HEK293 (cell line): ENCODE data around the gene RAP1A.

ENCODE experiments used
- GLI2 ChIP-seq: fragments of 450-650 bp; formaldehyde crosslinking; IDR thresholded peaks from 2 replicates; pipeline ENCODE4; 2017; ENCODE audit warnings: missing biosample characterization, missing genetic modification characterization, low read depth, borderline replicate concordance
- GLIS1 ChIP-seq: fragments of 450-650 bp; formaldehyde crosslinking; IDR thresholded peaks from 2 replicates; pipeline ENCODE4 v1.5.1; 2016; ENCODE audit warnings: missing biosample characterization, missing genetic modification characterization
- HOXA7 ChIP-seq: sonication (generic); formaldehyde crosslinking; IDR thresholded peaks from 2 replicates; pipeline ENCODE4 v1.8.1; 2022; ENCODE audit warnings: missing genetic modification reagents, borderline replicate concordance
- MZF1 ChIP-seq: fragments of 450-650 bp; formaldehyde crosslinking; IDR thresholded peaks from 2 replicates; pipeline ENCODE4 v1.5.1; 2017; ENCODE audit warnings: missing biosample characterization, missing genetic modification characterization, borderline replicate concordance
- SCRT1 ChIP-seq: fragments of 450-650 bp; formaldehyde crosslinking; IDR thresholded peaks from 2 replicates; pipeline ENCODE4 v1.5.1; 2016; ENCODE audit warnings: missing biosample characterization, missing genetic modification characterization, borderline replicate concordance
- ZFP37 ChIP-seq: fragments of 450-650 bp; formaldehyde crosslinking; IDR thresholded peaks from 2 replicates; pipeline ENCODE4 v1.5.1; 2016; ENCODE audit warnings: missing biosample characterization, missing genetic modification characterization
- ZNF146 ChIP-seq: fragments of 450-650 bp; formaldehyde crosslinking; IDR thresholded peaks from 2 replicates; pipeline ENCODE4 v1.5.1; 2016; ENCODE audit warnings: missing biosample characterization, missing genetic modification characterization
- ZNF169 ChIP-seq: fragments of 450-650 bp; formaldehyde crosslinking; IDR thresholded peaks from 2 replicates; pipeline ENCODE4 v1.5.1; 2016; ENCODE audit warnings: missing biosample characterization, missing genetic modification characterization
- ZNF174 ChIP-seq: fragments of 450-650 bp; formaldehyde crosslinking; IDR thresholded peaks from 2 replicates; pipeline ENCODE4 v1.5.0; 2017; ENCODE audit warnings: missing biosample characterization, mild to moderate bottlenecking, missing genetic modification characterization
- ZNF23 ChIP-seq: fragments of 450-650 bp; formaldehyde crosslinking; IDR thresholded peaks from 2 replicates; pipeline ENCODE4 v1.5.1; 2016; ENCODE audit warnings: missing biosample characterization, missing genetic modification characterization, borderline replicate concordance
- ZNF239 ChIP-seq: fragments of 450-650 bp; formaldehyde crosslinking; IDR thresholded peaks from 2 replicates; pipeline ENCODE4 v1.5.1; 2016; ENCODE audit warnings: missing biosample characterization, missing genetic modification characterization
- ZNF248 ChIP-seq: fragments of 450-650 bp; formaldehyde crosslinking; IDR thresholded peaks from 2 replicates; pipeline ENCODE4 v1.5.1; 2017; ENCODE audit warnings: missing biosample characterization, missing genetic modification characterization
- ZNF335 ChIP-seq: fragments of 450-650 bp; formaldehyde crosslinking; conservative IDR thresholded peaks from 2 replicates; pipeline ENCODE4 v1.5.1; 2016; ENCODE audit warnings: missing biosample characterization, missing genetic modification characterization
- ZNF354C ChIP-seq: fragments of 450-650 bp; formaldehyde crosslinking; IDR thresholded peaks from 2 replicates; pipeline ENCODE4 v1.5.1; 2016; ENCODE audit warnings: missing biosample characterization, missing genetic modification characterization, low read depth, borderline replicate concordance
- ZNF501 ChIP-seq: fragments of 450-650 bp; formaldehyde crosslinking; IDR thresholded peaks from 2 replicates; pipeline ENCODE4 v1.5.1; 2016; ENCODE audit warnings: missing biosample characterization, missing genetic modification characterization
- ZNF555 ChIP-seq: fragments of 450-650 bp; formaldehyde crosslinking; conservative IDR thresholded peaks from 2 replicates; pipeline ENCODE4 v1.5.1; 2017; ENCODE audit warnings: missing biosample characterization, mild to moderate bottlenecking, missing genetic modification characterization, inconsistent platforms
- ZNF560 ChIP-seq: fragments of 450-650 bp; formaldehyde crosslinking; IDR thresholded peaks from 2 replicates; pipeline ENCODE4 v1.5.1; 2017; ENCODE audit warnings: missing biosample characterization, missing genetic modification characterization, borderline replicate concordance
- ZNF624 ChIP-seq: fragments of 450-650 bp; formaldehyde crosslinking; IDR thresholded peaks from 2 replicates; pipeline ENCODE4 v1.5.1; 2017; ENCODE audit warnings: missing biosample characterization, missing genetic modification characterization
- TF ChIP-seq, protein P1 (sequence below): fragments of 450-650 bp; formaldehyde crosslinking; IDR thresholded peaks from 2 replicates; pipeline ENCODE4 v1.5.1; 2016; ENCODE audit warnings: missing biosample characterization, missing genetic modification characterization, low read depth
- TF ChIP-seq, protein P2 (sequence below): fragments of 450-650 bp; formaldehyde crosslinking; IDR thresholded peaks from 2 replicates; pipeline ENCODE4 v1.5.1; 2016; ENCODE audit warnings: missing biosample characterization, missing genetic modification characterization, low read depth
- TF ChIP-seq, protein P3 (sequence below): fragments of 450-650 bp; formaldehyde crosslinking; IDR thresholded peaks from 2 replicates; pipeline ENCODE4 v1.5.1; 2016; ENCODE audit warnings: missing biosample characterization, missing genetic modification characterization
- TF ChIP-seq, protein P4 (sequence below): fragments of 450-650 bp; formaldehyde crosslinking; IDR thresholded peaks from 2 replicates; pipeline ENCODE4 v1.5.1; 2017; ENCODE audit warnings: missing biosample characterization, missing genetic modification characterization
- TF ChIP-seq, protein P5 (sequence below): fragments of 450-650 bp; formaldehyde crosslinking; IDR thresholded peaks from 2 replicates; pipeline ENCODE4 v1.5.1; 2016; ENCODE audit warnings: missing biosample characterization, missing genetic modification characterization, borderline replicate concordance
- TF ChIP-seq, protein P6 (sequence below): fragments of 450-650 bp; formaldehyde crosslinking; IDR thresholded peaks from 2 replicates; pipeline ENCODE4 v1.5.1; 2016; ENCODE audit warnings: missing biosample characterization, missing genetic modification characterization

Gene RAP1A

DNA sequence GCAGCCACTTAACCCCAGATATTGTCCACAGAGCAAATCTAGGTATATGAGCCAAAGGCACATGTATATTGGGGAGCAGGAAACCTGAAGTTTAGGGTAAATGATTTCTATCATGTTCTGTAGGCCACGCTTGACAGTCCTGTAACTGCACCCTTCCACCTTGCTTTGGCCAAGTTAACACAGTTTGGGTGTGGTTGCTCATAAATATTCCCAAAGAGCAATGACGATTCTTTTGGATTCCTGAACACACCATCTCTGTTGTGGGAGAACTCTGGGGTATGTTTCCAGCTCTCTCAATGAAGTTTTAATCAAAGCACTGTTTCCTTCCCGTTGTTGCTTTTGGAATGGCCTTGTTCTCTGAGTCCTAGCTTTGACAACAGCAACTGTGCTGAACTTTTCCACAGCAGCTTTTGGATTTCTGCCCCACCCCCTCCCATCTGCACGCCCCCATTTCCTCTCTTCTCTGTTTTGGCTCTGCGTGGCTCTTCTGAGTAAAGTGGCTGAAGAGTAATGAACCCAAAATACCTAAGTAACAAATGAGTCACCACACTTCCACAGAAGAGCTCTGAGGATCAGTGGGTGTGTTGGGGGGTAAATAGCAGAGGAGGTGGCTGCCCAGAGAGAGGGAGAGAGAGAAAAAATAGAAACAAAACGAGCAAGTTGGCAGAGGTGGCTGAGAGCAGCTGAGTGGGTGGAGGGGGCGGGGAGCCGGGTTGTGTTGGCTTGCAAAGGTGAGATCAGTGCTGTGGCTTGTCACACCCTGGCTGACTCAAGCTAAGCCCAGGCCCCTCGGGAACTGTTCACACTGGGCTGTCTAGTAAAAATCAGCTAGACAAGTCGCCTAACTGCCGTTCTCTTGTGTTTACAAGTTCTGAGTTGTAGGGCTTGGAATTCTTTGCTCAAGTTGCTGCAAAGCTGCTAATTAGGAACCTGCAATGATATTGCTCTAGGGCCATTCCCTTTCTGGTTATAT, 26.9 kb upstream of the RAP1A start (continued):
- TF ChIP-seq MZF1 (tag by site-specific recombination) (peak; percentile 55; the same call in 1 of the 2 replicates), ZNF23 (tag by site-specific recombination) (no peak), ZNF169 (tag by site-specific recombination) (no peak), ZNF335 (tag by site-specific recombination) (peak; percentile 67), ZNF146 (tag by site-specific recombination) (peak; percentile 37; the same call in 1 of the 2 replicates), ZNF174 (tag by site-specific recombination) (no peak), ZNF560 (tag by site-specific recombination) (no peak), GLI2 (no peak; the same call in 1 of the 2 replicates), ZNF501 (tag by site-specific recombination) (peak; percentile 79; the same call in 1 of the 2 replicates), ZNF555 (tag by site-specific recombination) (no peak), ZNF239 (tag by site-specific recombination) (no peak), ZNF354C (tag by site-specific recombination) (no peak), ZNF248 (tag by site-specific recombination) (no peak), SCRT1 (tag by site-specific recombination) (no peak), HOXA7 (CRISPR knock-in tag) (no peak), ZNF624 (tag by site-specific recombination) (no peak), GLIS1 (tag by site-specific recombination) (peak; percentile 44), ZFP37 (peak; percentile 72; the same call in 1 of the 2 replicates)
- TF ChIP-seq, protein P1, sequence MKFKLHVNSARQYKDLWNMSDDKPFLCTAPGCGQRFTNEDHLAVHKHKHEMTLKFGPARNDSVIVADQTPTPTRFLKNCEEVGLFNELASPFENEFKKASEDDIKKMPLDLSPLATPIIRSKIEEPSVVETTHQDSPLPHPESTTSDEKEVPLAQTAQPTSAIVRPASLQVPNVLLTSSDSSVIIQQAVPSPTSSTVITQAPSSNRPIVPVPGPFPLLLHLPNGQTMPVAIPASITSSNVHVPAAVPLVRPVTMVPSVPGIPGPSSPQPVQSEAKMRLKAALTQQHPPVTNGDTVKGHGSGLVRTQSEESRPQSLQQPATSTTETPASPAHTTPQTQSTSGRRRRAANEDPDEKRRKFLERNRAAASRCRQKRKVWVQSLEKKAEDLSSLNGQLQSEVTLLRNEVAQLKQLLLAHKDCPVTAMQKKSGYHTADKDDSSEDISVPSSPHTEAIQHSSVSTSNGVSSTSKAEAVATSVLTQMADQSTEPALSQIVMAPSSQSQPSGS (tag by site-specific recombination) = peak; percentile 58; the same call in 1 of the 2 replicates
- TF ChIP-seq, protein P2, sequence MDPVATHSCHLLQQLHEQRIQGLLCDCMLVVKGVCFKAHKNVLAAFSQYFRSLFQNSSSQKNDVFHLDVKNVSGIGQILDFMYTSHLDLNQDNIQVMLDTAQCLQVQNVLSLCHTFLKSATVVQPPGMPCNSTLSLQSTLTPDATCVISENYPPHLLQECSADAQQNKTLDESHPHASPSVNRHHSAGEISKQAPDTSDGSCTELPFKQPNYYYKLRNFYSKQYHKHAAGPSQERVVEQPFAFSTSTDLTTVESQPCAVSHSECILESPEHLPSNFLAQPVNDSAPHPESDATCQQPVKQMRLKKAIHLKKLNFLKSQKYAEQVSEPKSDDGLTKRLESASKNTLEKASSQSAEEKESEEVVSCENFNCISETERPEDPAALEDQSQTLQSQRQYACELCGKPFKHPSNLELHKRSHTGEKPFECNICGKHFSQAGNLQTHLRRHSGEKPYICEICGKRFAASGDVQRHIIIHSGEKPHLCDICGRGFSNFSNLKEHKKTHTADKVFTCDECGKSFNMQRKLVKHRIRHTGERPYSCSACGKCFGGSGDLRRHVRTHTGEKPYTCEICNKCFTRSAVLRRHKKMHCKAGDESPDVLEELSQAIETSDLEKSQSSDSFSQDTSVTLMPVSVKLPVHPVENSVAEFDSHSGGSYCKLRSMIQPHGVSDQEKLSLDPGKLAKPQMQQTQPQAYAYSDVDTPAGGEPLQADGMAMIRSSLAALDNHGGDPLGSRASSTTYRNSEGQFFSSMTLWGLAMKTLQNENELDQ (tag by site-specific recombination) = no peak
- TF ChIP-seq, protein P3, sequence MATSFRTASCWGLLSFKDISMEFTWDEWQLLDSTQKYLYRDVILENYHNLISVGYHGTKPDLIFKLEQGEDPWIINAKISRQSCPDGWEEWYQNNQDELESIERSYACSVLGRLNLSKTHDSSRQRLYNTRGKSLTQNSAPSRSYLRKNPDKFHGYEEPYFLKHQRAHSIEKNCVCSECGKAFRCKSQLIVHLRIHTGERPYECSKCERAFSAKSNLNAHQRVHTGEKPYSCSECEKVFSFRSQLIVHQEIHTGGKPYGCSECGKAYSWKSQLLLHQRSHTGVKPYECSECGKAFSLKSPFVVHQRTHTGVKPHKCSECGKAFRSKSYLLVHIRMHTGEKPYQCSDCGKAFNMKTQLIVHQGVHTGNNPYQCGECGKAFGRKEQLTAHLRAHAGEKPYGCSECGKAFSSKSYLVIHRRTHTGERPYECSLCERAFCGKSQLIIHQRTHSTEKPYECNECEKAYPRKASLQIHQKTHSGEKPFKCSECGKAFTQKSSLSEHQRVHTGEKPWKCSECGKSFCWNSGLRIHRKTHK (tag by site-specific recombination) = no peak
- TF ChIP-seq, protein P4, sequence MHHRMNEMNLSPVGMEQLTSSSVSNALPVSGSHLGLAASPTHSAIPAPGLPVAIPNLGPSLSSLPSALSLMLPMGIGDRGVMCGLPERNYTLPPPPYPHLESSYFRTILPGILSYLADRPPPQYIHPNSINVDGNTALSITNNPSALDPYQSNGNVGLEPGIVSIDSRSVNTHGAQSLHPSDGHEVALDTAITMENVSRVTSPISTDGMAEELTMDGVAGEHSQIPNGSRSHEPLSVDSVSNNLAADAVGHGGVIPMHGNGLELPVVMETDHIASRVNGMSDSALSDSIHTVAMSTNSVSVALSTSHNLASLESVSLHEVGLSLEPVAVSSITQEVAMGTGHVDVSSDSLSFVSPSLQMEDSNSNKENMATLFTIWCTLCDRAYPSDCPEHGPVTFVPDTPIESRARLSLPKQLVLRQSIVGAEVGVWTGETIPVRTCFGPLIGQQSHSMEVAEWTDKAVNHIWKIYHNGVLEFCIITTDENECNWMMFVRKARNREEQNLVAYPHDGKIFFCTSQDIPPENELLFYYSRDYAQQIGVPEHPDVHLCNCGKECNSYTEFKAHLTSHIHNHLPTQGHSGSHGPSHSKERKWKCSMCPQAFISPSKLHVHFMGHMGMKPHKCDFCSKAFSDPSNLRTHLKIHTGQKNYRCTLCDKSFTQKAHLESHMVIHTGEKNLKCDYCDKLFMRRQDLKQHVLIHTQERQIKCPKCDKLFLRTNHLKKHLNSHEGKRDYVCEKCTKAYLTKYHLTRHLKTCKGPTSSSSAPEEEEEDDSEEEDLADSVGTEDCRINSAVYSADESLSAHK = peak; percentile 51
- TF ChIP-seq, protein P5, sequence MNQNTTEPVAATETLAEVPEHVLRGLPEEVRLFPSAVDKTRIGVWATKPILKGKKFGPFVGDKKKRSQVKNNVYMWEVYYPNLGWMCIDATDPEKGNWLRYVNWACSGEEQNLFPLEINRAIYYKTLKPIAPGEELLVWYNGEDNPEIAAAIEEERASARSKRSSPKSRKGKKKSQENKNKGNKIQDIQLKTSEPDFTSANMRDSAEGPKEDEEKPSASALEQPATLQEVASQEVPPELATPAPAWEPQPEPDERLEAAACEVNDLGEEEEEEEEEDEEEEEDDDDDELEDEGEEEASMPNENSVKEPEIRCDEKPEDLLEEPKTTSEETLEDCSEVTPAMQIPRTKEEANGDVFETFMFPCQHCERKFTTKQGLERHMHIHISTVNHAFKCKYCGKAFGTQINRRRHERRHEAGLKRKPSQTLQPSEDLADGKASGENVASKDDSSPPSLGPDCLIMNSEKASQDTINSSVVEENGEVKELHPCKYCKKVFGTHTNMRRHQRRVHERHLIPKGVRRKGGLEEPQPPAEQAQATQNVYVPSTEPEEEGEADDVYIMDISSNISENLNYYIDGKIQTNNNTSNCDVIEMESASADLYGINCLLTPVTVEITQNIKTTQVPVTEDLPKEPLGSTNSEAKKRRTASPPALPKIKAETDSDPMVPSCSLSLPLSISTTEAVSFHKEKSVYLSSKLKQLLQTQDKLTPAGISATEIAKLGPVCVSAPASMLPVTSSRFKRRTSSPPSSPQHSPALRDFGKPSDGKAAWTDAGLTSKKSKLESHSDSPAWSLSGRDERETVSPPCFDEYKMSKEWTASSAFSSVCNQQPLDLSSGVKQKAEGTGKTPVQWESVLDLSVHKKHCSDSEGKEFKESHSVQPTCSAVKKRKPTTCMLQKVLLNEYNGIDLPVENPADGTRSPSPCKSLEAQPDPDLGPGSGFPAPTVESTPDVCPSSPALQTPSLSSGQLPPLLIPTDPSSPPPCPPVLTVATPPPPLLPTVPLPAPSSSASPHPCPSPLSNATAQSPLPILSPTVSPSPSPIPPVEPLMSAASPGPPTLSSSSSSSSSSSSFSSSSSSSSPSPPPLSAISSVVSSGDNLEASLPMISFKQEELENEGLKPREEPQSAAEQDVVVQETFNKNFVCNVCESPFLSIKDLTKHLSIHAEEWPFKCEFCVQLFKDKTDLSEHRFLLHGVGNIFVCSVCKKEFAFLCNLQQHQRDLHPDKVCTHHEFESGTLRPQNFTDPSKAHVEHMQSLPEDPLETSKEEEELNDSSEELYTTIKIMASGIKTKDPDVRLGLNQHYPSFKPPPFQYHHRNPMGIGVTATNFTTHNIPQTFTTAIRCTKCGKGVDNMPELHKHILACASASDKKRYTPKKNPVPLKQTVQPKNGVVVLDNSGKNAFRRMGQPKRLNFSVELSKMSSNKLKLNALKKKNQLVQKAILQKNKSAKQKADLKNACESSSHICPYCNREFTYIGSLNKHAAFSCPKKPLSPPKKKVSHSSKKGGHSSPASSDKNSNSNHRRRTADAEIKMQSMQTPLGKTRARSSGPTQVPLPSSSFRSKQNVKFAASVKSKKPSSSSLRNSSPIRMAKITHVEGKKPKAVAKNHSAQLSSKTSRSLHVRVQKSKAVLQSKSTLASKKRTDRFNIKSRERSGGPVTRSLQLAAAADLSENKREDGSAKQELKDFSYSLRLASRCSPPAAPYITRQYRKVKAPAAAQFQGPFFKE (tag by site-specific recombination) = no peak
- TF ChIP-seq, protein P6, sequence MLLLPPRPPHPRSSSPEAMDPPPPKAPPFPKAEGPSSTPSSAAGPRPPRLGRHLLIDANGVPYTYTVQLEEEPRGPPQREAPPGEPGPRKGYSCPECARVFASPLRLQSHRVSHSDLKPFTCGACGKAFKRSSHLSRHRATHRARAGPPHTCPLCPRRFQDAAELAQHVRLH (tag by site-specific recombination) = peak; percentile 60; the same call in 1 of the 2 replicates
